HG02642 (cell line): ENCODE data around the gene CT45A3.
"Not testable (repeated sequence)": the region's sequence is repeated elsewhere in the genome, so short reads cannot be mapped to it uniquely, and the experiment has no call there.

ENCODE experiments used
- ATAC-seq: cut with Tn5 transposase; IDR thresholded peaks from one replicate; pipeline ENCODE4 v1.9.1; 2021; ENCODE audit warnings: mild to moderate bottlenecking; ENCODE audit not compliant: unreplicated experiment, poor library complexity

CT45A3 gene, protein sequence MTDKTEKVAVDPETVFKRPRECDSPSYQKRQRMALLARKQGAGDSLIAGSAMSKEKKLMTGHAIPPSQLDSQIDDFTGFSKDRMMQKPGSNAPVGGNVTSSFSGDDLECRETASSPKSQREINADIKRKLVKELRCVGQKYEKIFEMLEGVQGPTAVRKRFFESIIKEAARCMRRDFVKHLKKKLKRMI

DNA sequence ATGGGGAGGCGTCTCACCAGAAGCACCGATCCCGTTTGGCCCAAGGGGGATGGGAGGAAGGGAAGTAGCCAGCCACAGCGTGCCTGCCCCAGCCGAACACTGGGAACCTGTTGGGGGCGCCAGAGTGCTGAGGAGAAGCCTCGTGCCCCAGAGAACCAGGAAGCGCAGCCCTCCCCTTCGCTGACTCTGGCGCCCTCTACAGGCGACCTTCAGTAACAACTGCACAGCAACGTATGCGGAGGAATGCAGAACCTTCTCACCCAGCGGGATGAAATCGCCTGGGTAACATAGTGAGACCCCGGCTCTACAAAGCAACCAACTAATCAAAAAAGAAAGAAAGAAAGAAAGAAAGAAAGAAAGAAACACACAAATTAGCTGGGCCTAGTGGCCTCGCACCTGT, at the start of gene CT45A3:
TSS of gene CT45A3 (minus strand) at position 101 of the 400 bp plus-strand sequence. CDS start 3,747 bp downstream, outside the sequence.
- not testable (repeated sequence) for ATAC-seq

DNA sequence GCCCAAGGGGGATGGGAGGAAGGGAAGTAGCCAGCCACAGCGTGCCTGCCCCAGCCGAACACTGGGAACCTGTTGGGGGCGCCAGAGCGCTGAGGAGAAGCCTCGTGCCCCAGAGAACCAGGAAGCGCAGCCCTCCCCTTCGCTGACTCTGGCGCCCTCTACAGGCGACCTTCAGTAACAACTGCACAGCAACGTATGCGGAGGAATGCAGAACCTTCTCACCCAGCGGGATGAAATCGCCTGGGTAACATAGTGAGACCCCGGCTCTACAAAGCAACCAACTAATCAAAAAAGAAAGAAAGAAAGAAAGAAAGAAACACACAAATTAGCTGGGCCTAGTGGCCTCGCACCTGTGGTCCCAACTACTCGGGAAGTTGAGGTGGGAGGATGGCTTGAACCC, 34.7 kb upstream of the CT45A3 start, which contains the start of gene CT45A6:
TSS of gene CT45A6 (minus strand) at position 101 of the 400 bp plus-strand sequence. CDS start 3,794 bp downstream, outside the sequence.
- not testable (repeated sequence) for ATAC-seq

DNA sequence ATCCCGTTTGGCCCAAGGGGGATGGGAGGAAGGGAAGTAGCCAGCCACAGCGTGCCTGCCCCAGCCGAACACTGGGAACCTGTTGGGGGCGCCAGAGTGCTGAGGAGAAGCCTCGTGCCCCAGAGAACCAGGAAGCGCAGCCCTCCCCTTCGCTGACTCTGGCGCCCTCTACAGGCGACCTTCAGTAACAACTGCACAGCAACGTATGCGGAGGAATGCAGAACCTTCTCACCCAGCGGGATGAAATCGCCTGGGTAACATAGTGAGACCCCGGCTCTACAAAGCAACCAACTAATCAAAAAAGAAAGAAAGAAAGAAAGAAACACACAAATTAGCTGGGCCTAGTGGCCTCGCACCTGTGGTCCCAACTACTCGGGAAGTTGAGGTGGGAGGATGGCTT, 17.4 kb upstream of the CT45A3 start, which contains the start of gene CT45A5:
TSS of gene CT45A5 (minus strand) at position 101 of the 400 bp plus-strand sequence. CDS start 3,774 bp downstream, outside the sequence.
- not testable (repeated sequence) for ATAC-seq

DNA sequence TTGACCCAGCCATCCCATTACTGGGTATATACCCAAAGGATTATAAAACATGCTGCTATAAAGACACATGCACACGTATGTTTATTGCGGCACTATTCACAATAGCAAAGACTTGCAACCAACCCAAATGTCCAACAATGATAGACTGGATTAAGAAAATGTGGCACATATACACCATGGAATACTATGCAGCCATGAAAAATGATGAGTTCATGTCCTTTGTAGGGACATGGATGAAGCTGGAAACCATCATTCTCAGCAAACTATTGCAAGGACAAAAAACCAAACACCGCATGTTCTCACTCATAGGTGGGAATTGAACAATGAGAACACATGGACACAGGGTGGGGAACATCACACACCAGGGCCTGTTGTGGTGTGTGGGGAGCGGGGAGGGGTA, 23.3 kb downstream of the CT45A3 start:
- not testable (repeated sequence) for ATAC-seq

DNA sequence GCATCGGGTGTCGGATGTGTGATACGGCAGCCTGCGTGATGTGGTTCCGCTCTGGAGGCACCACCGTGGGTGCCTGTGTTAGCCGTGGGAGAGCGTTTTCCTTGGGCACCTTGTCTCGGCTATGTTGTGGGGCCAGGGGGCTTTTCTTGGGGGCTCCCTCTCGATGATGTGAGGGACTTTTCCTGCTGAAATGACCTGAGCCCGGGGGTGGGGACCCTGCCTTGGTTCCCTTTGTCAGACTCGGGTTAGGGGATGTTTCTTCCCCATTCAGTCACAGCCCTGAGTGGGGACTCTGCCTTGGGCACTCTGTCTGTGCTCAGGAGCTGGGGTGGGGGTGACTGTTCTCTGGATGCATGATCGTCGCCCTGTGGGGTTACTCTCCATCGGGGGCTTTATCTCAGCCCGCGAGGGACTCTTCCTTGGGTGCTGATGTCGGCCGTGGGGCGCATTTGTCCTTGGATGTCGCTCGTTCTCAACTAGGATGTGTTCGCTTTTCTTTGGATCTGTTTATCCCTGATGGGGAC, 26.7 kb downstream of the CT45A3 start:
- no peak for ATAC-seq

DNA sequence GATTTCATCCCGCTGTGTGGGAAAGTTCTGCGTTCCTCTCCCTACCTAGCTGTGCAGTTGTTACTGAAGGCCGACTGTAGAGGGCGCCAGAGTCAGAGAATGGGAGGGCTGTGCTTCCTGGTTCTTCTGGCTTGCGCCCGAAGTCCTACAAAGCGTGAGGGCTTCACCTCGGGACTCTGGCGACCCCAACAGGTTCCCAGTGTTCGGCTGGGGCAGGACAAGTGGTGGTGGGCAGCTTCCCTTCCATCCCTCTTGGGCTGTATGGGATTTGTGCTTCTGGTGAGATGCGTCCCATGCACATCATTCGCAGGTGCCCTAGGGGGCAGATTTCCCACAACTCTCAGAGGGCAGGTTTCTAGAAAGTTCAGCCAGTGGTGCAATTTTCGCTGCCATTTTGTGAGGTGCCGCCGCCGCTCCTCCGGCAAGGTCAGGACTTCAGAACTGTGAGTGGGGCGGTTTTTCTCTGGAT, 27.3 kb downstream of the CT45A3 start:
- peak; percentile 67 for ATAC-seq

DNA sequence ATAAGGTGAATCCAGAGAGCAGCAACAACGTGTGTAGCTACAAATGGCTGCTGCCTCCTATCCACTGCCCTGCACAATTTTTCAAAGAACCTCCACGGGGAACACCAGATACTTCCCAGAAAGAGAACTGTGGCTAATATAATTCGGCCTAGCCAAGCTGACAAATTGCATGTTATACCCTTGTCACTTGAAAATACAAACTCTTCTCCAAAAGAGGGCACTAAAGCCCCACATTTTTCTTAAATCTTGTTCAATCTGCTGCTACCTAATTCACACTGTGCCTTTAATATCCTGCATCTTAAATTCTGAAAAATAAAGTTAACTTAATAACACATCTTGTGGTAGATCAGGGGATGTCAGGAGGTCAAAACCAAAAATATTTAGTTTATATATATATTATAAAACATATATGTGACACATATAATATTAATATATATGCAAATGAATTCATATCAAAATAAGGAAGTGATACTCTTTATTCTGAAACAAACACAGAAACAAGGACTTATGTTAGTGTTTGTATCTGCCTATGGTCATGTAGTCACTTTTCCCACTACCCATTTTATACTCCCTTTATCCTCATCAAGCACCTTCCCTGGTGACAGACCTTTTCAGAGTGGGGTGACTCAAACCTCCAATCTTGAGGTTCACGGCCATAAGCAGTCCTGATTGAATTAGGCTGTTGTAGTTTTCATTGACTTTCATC, 30.5 kb downstream of the CT45A3 start:
- no peak for ATAC-seq

DNA sequence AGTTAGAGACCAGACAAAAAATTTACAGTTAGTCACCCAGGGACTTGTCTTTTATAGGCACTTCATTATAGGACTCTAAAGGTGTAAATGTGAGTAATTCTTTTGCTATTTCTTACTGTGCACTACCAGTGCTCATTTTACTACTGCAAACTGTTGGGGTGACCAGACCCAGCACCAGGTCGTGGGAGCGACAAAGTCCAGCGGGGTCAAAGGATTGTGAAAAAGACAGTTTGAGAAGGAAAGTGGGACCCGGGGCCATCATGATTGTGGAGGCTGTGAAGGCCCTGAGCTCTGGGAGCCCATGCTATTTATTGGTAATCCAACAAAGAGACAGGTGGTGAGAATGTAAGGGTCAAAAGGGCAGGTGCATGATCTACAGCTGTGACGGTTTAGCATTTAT, 33.3 kb downstream of the CT45A3 start:
- ATAC-seq = not testable (repeated sequence)

DNA sequence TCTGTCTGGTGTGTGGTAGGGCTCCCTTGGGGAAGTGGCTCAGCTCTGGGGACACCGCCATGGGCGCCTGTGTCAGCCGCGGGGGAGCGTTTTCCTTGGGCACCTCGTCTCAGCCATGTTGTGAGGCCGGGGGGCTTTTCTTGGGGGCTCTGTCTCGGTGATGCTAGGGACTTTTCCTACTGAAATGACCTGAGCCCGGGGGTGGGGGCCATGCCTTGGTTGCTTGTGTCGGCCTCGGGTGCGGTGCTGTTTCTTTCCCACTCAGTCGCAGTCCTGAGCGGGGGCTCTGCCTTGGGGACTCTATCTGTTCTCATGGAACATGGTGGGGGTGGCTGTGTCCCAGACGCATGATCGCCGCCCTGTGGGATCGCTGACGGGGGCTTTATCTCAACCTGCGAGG, 54.2 kb downstream of the CT45A3 start:
- ATAC-seq = no peak

DNA sequence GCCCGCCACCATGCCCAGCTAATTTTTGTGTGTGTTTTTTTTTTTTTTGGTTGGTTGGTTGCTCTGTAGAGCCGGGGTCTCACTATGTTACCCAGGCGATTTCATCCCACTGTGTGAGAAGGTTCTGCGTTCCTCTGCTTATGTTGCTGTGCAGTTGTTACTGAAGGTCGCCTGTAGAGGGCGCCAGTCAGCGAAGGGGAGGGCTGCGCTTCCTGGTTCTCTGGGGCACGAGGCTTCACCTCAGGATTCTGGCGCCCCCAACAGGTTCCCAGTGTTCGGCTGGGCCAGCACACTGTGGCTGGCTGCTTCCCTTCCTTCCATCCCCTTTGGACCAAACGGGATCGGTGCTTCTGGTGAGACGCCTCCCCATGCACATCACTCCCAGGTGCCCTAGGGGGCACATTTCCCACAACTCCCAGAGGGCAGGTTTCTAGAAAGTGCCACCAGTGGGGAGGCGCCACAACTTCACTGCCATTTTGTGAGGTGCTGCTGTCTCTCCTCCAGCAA, 54.8 kb downstream of the CT45A3 start, which contains the start of gene CT45A1:
TSS of gene CT45A1 (plus strand) at position 457 of the 507 bp plus-strand sequence. CDS start 5,302 bp downstream, outside the sequence.
- ATAC-seq = not testable (repeated sequence)
